GM21447 (cell line): ENCODE measurements around the gene PDPN.

Experiments used
- ATAC-seq: cut with Tn5 transposase; IDR thresholded peaks from one replicate; pipeline ENCODE4 v1.9.1; 2021; ENCODE audit not compliant: unreplicated experiment

PDPN gene

GRCh38 chr1:13616234-13616633 lies 32.6 kb downstream of the PDPN start:
- no peak for ATAC-seq

GRCh38 chr1:13617108-13617507 lies 33.5 kb downstream of the PDPN start:
- ATAC-seq = no peak

- no peak for ATAC-seq
These were observed 34.1 kb downstream of the PDPN start for GRCh38 chr1:13617773-13618172.

GRCh38 chr1:13618483-13618882 lies 34.9 kb downstream of the PDPN start:
- ATAC-seq = no peak

- no peak for ATAC-seq
These were observed 36.3 kb downstream of the PDPN start for GRCh38 chr1:13619909-13620308.

- ATAC-seq = no peak
These were observed 37.2 kb downstream of the PDPN start for GRCh38 chr1:13620825-13621224.

GRCh38 chr1:13622446-13622845 lies 38.8 kb downstream of the PDPN start:
- ATAC-seq = no peak

- no peak for ATAC-seq
These were observed 39.5 kb downstream of the PDPN start for GRCh38 chr1:13623021-13623637.

GRCh38 chr1:13624526-13624925 lies 40.9 kb downstream of the PDPN start:
- ATAC-seq = no peak

- ATAC-seq = no peak
These were observed 43.5 kb downstream of the PDPN start for GRCh38 chr1:13627127-13627526.

- ATAC-seq = no peak
These were observed 44.6 kb downstream of the PDPN start for GRCh38 chr1:13628218-13628617.

GRCh38 chr1:13628711-13629110 lies 45.1 kb downstream of the PDPN start:
- no peak for ATAC-seq

- no peak for ATAC-seq
These were observed 58.8 kb downstream of the PDPN start for GRCh38 chr1:13642306-13643004.

GRCh38 chr1:13643017-13643416 lies 59.4 kb downstream of the PDPN start:
- ATAC-seq = no peak

GRCh38 chr1:13646521-13646920 lies 62.9 kb downstream of the PDPN start:
- no peak for ATAC-seq

- ATAC-seq = no peak
These were observed 67.6 kb downstream of the PDPN start for GRCh38 chr1:13651279-13651678.

GRCh38 chr1:13652238-13652637 lies 68.6 kb downstream of the PDPN start:
- ATAC-seq = no peak

- no peak for ATAC-seq
These were observed 77.9 kb downstream of the PDPN start for GRCh38 chr1:13661539-13661938.

- no peak for ATAC-seq
These were observed 78.9 kb downstream of the PDPN start for GRCh38 chr1:13662493-13662892.

- ATAC-seq = no peak
These were observed 80.3 kb downstream of the PDPN start for GRCh38 chr1:13663969-13664368.

GRCh38 chr1:13664451-13664850 lies 80.8 kb downstream of the PDPN start:
- no peak for ATAC-seq

- no peak for ATAC-seq
These were observed 82.7 kb downstream of the PDPN start for GRCh38 chr1:13666317-13666716.
